NCI-H524 treated with DMSO at 0.1 percent for 48 hours (cell line): Measurements from ENCODE around the gene BRD7.

Source experiments
- DNase-seq: peaks from one replicate; lab custom pipeline; 2025; lab: John Stamatoyannopoulos, UW

The BRD7 gene

DNA sequence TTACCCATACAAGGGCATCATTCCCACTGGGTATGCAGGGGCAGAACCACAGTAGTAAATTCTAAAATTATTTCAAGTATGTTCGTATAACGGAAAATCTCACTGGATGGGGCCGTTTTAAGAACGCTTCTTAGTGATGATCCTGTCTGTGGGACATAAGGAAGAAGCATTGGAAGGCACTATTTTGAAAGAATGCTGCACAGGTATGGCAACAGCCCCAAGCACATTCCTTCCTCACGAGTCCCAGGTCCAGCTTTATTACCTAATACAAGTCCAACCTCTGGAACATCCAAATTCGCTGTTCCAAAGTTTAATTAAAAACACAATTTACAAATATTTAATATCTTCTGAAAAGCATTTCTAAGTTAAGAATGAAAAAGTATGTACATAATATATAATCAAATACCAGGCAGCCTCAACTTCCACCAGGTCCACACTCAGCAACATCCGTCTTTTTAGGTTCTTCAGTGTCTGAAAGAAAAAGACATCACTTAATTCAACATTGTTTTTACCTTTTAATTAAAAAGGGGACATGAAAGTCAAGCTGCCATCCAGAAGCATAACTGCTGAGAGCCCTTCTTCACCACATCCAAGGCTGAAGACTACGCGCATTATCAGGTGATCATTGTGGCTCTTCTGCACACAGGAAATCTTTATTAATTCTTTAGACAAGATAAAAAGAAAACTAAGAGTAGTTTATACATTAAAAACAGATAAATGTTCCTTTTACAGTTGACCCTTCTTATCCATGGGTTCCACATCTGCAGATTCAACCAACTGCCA, 49.8 kb downstream of the BRD7 start:
- DNase-seq: no peak

- no peak for DNase-seq
These were observed 51.7 kb downstream of the BRD7 start for GRCh38 chr16:50316848-50317630.

DNA sequence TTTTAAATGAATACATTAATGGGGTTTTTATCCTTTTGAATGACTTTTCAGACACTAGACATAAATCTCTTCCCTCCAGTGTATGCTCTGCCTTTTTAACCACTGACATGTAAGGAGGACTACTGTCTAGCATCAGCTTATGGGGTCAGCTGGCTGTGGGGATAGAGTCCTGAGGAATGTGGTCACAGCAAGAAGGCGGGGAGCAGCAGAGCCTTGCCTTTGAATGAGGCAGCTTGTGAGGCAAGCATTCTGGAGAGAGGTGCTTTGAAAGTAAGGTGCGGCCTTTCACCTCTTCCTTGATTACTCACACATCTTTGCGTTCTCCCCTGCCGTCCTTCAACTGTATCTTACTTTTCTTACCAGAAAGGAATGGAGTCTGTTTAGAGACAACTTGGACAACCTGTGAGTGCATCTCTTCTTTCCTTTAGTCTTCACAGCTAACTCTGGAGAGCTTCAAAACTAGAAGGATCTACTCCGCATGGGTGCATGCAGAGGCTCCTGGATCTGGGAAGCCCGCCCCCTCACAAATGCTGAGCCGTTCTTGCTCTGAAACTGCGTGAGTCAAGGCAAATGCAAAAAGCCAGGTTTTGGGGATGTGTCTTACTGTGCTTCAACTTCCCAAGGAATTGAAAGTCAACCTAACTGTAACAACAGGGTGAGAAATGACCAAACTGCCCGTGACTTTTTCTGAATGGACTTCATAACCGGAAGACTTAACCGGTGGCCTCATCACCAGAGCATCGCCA, 52.5 kb downstream of the BRD7 start:
- DNase-seq: no peak

DNA sequence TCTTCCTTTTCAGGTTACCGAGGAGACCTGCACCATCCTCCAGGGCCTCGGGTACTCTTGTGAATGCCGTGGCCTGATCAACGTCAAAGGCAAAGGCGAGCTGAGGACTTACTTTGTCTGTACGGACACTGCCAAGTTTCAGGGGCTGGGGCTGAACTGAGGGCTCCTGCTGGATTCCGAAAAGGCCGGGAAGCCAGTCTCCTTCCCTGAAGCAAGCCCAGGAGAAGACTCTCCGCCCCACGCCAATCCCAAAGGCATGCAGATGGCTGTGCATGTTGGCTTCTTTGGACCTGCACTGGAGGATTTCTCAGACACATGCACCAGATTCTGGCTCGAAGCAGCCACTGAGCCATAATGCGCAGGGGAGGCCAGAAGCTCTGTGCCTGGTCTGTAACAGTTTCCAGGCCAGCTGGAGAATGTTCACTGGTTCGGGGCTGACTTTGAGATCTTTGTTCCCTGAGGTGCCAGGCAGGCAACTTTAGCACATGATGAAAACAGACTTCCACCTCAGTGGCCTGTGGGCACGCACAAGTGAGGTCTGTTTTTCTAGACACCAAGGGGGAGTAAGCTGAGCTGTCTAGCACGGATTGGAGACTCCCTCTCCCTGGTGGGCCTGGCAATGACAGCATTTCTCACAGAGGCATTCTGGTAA, 53.3 kb downstream of the BRD7 start:
- no peak for DNase-seq

DNA sequence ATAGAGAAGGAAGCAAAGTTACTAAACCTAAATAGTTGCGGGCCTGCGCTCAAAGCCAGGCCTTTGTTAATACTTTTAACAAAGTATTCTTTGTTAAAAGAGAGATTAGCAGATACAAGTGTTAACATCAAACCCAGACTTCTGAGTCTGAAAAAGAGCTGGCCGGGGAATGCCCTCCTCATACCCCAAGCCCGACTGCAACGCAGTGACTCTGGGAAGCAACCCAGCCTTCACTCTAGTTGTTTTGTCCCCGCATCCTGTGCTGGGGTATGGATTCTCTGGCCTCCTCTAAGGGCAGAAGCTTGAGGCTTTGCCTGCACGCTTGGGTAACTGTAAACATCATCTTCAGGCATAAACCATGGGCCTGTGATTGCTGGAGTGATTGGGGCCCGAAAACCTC, 54.1 kb downstream of the BRD7 start:
- DNase-seq: no peak

DNA sequence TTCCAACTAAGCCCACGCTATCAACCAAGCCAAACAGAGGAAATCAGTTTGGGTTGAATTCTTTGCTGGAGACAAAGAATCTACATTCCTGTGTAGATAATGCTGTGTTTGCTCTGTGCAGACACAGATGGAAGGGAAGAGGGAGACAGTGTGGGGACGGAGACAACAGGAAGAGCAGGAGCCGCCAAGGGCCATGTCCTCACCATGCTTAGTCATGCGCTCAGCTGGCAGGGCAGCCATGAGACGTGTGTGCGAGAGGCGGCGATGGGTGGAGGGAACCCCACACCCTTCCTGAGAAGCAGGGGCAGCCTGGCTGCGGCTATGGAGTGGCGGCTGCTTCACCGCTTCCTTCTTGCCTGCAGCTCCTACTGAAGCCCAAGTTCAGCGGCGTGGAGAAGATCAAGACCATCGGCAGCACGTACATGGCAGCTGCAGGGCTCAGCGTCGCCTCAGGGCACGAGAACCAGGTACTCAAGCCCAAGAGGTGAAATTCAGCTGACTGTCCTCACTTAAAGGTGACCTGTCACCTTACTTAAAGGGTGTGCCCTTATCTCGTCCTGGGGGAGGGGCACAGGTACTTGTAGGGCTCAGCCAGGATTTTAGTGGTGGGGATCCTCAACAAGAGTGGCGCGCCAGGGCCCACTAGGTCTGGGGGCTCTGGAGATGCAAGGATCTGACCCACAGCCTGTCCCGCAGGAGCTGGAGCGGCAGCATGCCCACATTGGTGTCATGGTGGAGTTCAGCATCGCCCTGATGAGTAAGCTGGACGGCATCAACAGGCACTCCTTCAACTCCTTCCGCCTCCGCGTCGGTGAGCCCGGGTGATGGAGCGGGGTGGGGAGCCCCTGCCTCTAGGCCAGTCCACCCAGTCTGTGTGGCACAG, 55.0 kb downstream of the BRD7 start:
- DNase-seq: no peak

- no peak for DNase-seq
These were observed 56.8 kb downstream of the BRD7 start for GRCh38 chr16:50311891-50312501.

DNA sequence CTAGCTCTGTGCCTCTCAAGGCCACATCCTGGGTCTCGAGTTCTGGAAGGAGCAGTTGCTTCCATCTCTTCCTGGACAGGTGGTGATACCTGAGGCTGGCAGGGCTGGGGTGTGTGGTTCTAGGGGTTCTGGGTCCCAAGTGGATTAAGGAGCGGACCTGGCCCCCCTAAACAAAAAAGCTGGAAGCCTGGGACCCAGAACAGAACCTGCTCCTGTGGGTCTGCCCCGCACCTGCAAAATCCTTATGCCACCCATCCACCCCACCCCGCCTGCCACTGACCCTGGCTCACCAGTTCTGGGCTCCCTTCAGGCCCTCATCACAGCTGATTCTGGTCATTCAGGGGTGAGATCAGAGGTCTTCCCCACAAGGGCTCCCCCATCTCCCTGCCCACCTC, 57.7 kb downstream of the BRD7 start:
- no peak for DNase-seq

DNA sequence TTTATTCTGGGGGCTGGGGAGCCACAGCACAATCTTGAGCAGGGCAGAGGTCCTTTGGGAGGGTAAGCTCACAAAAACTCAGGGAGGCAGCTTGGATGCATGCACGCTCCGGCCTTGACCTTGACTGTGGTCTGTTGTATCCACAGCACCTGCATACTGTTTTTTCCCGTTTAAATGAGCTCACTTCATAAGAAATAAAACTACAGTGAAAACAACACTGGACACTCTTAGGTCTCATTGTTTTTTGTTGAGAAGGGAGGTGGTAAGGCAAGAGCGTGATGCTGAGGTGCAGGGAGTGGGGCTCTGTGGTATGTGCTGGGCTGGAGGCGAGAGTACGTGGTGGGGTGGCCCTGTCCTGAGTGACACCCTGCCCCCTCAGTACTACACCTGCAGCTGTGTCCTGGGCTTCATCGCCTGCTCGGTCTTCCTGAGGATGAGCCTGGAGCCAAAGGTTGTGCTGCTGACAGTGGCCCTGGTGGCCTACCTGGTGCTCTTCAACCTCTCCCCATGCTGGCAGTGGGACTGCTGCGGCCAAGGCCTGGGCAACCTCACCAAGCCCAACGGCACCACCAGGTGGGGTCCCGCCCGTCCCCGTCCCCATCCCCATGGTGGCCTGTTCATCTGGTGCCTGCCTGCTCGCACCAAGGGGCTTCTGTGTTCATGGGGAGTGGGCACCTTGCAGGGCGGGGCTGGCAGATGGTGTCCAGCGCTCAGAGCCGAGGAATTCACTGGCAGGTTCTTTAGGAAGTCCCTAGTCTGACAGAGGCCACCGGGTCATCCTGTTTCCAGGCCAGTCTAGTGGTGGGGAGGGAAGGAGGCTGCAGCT, 58.3 kb downstream of the BRD7 start:
- DNase-seq: no peak

GRCh38 chr16:50309527-50310307, 59.1 kb downstream of the BRD7 start:
- DNase-seq: no peak

DNA sequence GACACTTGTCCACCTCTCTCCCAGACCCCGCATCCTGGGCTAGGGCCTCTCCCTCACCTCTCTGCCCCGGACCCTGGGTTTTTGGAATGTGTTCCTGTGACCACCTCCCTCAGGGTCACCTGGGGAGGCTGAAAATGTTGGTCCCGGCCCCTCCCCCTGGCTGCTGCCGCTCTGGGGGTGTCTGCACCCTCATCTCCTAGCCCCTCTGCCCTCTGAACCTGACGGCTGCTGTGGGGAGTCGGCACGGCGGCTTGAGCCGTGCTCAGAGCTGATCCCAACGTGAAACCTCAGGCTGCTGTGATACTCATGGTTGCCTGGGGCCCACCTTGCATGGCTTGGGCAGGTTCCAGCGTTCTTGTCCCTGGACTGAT, 59.6 kb downstream of the BRD7 start:
- no peak for DNase-seq

DNA sequence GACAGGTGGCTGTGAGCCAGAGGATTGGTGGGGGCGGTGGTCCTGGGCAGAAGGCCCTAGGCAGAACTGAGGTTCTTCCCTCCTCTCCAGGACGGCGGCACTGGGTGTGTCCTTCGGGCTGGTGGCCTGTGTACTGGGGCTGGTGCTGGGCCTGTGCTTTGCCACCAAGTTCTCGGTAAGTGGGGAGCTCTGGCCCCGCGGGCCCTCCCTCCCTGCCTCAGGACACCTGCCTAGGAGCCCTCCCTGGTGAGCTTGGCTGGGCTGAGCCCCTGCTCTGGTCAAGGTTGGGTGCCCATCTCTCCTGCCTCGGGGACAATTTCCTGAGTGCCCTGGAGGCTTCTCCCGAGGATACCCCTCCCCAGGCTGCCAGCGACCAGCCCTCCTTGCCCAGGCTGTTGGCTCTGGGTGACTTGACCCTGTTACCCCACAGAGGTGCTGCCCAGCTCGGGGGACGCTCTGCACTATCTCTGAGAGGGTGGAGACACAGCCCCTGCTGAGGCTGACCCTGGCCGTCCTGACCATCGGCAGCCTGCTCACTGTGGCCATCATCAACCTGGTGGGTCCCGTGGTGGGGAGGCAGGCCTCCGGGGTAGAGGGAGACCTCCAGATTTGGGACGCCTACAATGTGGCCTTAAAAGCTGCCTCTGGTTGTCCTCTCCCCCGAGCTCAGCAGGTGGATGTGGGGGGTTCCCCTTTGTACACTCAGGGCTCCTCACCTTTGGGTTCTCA, 60.4 kb downstream of the BRD7 start:
- no peak for DNase-seq

DNA sequence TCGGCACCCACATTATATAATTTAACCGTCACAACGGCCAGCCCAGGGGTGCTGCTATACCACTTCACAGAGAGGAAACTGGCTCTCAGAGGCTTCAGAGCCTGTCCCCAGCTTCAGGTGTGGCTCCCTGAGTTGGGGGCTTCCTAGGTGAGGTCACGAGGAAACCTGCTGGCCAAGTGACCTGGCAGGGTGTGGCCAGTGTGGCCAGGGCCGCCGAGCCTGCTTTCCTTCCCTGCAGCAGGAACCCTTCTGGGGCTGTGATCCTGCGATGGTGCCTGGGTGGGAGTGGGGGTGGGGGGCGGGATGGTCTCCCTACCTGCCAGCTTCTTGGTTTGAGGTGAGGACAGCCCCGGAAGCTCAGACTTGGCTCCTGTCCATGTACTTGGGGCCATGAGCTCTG, 62.5 kb downstream of the BRD7 start:
- DNase-seq: no peak

DNA sequence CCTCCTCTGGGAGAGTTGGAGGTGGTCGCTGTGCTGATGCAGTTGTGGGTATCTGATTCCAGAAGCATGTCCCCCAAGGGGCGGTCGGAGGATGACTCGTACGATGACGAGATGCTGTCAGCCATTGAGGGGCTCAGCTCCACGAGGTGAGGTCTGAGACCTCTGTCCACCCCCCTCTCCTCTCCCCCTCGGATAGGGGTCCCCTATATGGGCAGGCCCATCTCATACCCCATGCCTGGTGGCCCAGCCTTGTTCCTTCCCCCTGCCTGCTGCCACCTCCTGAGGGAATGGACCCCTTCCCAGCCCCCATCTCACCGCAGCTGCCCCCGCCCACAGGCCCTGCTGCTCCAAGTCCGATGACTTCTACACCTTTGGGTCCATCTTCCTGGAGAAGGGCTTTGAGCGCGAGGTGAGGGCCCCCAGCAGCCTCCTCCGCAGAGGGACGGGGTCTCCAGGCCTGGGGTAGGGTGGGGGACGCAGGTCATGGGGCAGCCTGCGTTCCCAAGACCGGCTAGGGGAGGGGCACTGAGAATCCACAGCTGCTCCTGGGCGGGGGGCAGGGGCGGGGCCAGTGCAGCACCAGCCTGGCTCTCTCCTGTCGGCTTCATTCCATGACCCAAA, 63.2 kb downstream of the BRD7 start:
- DNase-seq: no peak

GRCh38 chr16:50304467-50305440, 64.0 kb downstream of the BRD7 start:
- DNase-seq: no peak

- no peak for DNase-seq
These were observed 65.0 kb downstream of the BRD7 start for GRCh38 chr16:50303605-50304466.
